Activated CD8-positive, alpha-beta T cell treated with anti-CD3 and anti-CD28 coated beads for 36 hours (primary cell): Measurements from ENCODE around the gene CLCN6. TPM values are rescaled to one million over a fixed set of nuclear protein-coding genes. Genes with fewer than 3 reads are reported as not detected.

ENCODE experiments used
- ATAC-seq: fragments of 200-7000 bp; cut with Tn5 transposase; one replicate; pipeline ENCODE4 v1.10.0; 2021; ENCODE audit warnings: mild to moderate bottlenecking, moderate library complexity
- CTCF ChIA-PET: fragments of 350-600 bp; sonication (Branson Sonifier 250); formaldehyde crosslinking; loops from one replicate; lab custom pipeline; 2021; ENCODE audit warnings: antibody characterized with exemption; lab: Charles Lee
- POLR2A ChIA-PET: fragments of 350-600 bp; sonication (Branson Sonifier 250); formaldehyde crosslinking; loops from one replicate; lab custom pipeline; 2021; ENCODE audit warnings: antibody characterized with exemption; lab: Charles Lee
- DNase-seq: peaks from one replicate; pipeline ENCODE4 v3.0.0-alpha.2; 2020
- H3K27ac Mint-ChIP-seq: one replicate; pipeline ENCODE4 v1.8.0; 2021; ENCODE audit warnings: mild to moderate bottlenecking, mixed read lengths
- H3K27me3 Mint-ChIP-seq: one replicate; pipeline ENCODE4 v1.8.0; 2021; ENCODE audit warnings: mixed read lengths
- H3K36me3 Mint-ChIP-seq: one replicate; pipeline ENCODE4 v1.8.0; 2021; ENCODE audit warnings: low read depth, mixed read lengths
- H3K4me1 Mint-ChIP-seq: one replicate; pipeline ENCODE4 v1.8.0; 2021; ENCODE audit warnings: low read depth, mixed read lengths
- H3K4me3 Mint-ChIP-seq: one replicate; pipeline ENCODE4 v1.8.0; 2021; ENCODE audit warnings: mild to moderate bottlenecking, moderate library complexity, mixed read lengths
- H3K9me3 Mint-ChIP-seq: one replicate; pipeline ENCODE4 v1.8.0; 2021; ENCODE audit warnings: mixed read lengths
- intact Hi-C: fragments of 100-400 bp; cut with micrococcal nuclease; formaldehyde crosslinking; loops from one replicate; pipeline ENCODE4 v1.10.0; 2022
- total RNA-seq, 2 experiments: library from RNA; stranded (reverse); gene quantifications; one replicate each; pipeline ENCODE4 v1.2.3, GENCODE V29; 2021
- TF ChIP-seq, protein P1 (sequence below): fragments of 200-600 bp; IDR thresholded peaks from one replicate; pipeline ENCODE4 v1.8.0; 2022; ENCODE audit warnings: antibody characterized with exemption, mild to moderate bottlenecking

The CLCN6 gene
- total RNA-seq, 2 experiments from 2014 or later, result 10.8 to 12.2 TPM

DNA sequence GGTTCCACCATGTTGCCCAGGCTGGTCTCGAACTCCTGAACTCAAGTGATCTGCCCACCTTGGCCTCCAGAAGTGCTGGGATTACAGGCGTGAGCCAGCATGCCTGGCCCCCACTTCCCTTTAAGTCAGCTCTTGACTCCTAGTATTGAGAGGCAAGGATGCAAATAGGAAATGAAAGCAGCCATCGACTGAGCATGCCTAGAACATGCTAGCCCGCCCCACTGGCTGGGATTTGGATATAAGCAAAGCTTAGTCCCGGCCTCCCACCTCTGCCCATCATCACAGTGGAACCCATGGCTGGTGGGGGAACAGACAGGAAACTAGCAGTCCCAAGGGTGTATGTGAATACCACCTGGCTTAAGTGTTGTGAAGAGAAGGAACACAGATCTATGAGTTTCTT is 33.5 kb upstream of the CLCN6 start:
- H3K27ac Mint-ChIP-seq, result no peak overlapping the region
- TF ChIP-seq, protein P1, sequence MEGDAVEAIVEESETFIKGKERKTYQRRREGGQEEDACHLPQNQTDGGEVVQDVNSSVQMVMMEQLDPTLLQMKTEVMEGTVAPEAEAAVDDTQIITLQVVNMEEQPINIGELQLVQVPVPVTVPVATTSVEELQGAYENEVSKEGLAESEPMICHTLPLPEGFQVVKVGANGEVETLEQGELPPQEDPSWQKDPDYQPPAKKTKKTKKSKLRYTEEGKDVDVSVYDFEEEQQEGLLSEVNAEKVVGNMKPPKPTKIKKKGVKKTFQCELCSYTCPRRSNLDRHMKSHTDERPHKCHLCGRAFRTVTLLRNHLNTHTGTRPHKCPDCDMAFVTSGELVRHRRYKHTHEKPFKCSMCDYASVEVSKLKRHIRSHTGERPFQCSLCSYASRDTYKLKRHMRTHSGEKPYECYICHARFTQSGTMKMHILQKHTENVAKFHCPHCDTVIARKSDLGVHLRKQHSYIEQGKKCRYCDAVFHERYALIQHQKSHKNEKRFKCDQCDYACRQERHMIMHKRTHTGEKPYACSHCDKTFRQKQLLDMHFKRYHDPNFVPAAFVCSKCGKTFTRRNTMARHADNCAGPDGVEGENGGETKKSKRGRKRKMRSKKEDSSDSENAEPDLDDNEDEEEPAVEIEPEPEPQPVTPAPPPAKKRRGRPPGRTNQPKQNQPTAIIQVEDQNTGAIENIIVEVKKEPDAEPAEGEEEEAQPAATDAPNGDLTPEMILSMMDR, result no peak
- no peaks in the 10 kb centered on the region for H3K27me3 Mint-ChIP-seq
- ATAC-seq (no peak), DNase-seq (no peak)
- intact Hi-C loops, result no loop called here
- H3K4me3 Mint-ChIP-seq, result no peak overlapping the region
- no peaks in the 10 kb centered on the region for H3K9me3 Mint-ChIP-seq
- H3K4me1 Mint-ChIP-seq, result no peaks in the 10 kb centered on the region
- ChIA-PET POLR2A (interaction anchor here (0.6 kb wide), 1 partner anchor 510 kb away, joined by 3 read pairs; the partner anchor contains the start of gene MTOR), CTCF (no interaction called here)
- H3K36me3 Mint-ChIP-seq, result no peaks in the 10 kb centered on the region

DNA sequence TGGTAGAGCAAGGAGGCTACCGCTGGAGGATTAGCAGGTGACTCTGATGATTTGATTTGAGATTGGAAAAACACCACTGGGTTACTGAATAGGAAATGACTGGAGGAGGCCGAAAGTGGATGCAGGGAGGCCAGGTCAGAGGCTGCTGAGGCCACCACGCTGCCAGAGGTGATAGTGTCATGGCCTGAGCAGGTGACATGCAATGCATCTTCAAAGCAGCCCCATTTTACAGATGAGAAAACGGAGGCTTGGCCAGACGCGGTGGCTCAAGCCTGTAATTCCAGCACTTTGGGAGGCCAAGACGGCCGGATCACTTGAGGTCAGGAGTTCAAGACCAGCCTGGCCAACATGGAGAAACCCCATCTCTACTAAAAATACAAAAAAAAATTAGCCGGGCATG is 31.2 kb upstream of the CLCN6 start:
- POLR2A ChIA-PET, result no interaction called here
- H3K36me3 Mint-ChIP-seq, result no peaks in the 10 kb centered on the region
- H3K4me3 Mint-ChIP-seq, result no peak overlapping the region
- TF ChIP-seq, protein P1, result no peak
- no peaks in the 10 kb centered on the region for H3K4me1 Mint-ChIP-seq
- CTCF ChIA-PET, result no interaction called here
- no peaks in the 10 kb centered on the region for H3K27me3 Mint-ChIP-seq
- intact Hi-C loops, result no loop called here
- no peak overlapping the region for H3K27ac Mint-ChIP-seq
- no peaks in the 10 kb centered on the region for H3K9me3 Mint-ChIP-seq
- ATAC-seq (no peak), DNase-seq (no peak)

DNA sequence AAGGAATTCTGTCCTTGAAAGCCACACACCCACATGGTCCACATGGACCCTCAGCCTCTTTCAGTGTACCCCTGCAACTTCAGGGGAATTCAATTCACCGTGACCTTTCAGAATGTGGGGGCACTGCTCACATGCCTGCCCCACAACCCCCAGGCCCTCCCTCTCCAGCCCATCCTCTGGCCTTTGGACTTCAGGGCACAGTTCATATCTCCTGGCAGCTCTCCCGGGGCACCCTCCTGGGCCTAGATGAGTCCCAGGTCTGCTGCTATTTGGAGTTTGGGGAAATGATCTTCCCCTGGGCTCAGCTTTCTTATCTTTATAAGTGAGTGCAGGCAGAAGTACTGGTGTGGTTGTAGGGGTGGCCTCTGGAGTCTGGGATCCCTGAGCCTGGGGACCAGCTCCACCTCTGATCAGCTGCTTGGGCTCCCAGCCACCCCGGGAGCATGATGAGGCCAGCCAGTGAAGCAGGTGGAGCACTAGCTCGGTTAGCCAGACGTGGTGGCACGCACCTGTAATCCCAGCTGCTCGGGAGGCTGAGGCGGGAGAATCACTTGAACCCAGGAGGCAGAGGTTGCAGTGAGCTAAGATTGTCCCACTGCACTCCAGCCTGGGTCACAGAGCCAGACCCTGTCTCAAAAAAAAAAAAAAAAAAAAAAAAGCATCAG is 28.2 kb upstream of the CLCN6 start:
- no peak overlapping the region for H3K4me3 Mint-ChIP-seq
- H3K27me3 Mint-ChIP-seq, result no peaks in the 10 kb centered on the region
- H3K4me1 Mint-ChIP-seq, result no peaks in the 10 kb centered on the region
- ChIA-PET CTCF (no interaction called here), POLR2A (interaction anchor here (0.8 kb wide), 2 partner anchors 104 to 130 kb away, joined by 3 read pairs; no protein-coding TSS in a partner anchor)
- DNase-seq (no peak), ATAC-seq (no peak)
- H3K27ac Mint-ChIP-seq, result no peak overlapping the region
- no peaks in the 10 kb centered on the region for H3K36me3 Mint-ChIP-seq
- H3K9me3 Mint-ChIP-seq, result no peaks in the 10 kb centered on the region
- intact Hi-C loops, result no loop called here
- TF ChIP-seq, protein P1, result no peak

DNA sequence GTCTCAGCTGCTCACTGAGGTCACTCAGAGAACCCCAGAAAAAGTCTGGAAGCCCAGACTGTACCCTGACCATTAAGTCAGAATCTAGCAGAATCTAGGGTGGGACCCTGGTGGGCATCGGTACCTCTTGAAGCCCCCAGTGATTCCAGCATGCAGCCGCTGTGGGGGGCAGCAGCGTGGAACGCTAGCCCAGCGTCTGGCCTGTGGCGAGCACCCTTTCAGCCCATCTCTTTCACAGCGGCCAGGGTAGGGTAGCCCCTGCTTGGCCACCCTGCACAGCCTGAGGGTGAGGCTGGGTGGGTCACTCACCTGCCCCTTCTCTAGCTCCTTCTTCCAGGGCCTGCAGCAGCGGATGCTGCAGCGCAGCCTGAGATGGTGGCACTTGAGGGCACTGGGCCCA is 27.7 kb upstream of the CLCN6 start:
- intact Hi-C loops, result no loop called here
- no peak for DNase-seq
- Mint-ChIP-seq H3K4me3 (no peak overlapping the region), H3K36me3 (no peaks in the 10 kb centered on the region), H3K27ac (no peak overlapping the region), H3K9me3 (no peaks in the 10 kb centered on the region), H3K4me1 (no peaks in the 10 kb centered on the region), H3K27me3 (no peaks in the 10 kb centered on the region)
- POLR2A ChIA-PET, result interaction anchor here (0.8 kb wide), 2 partner anchors 103 to 130 kb away, joined by 3 read pairs; no protein-coding TSS in a partner anchor
- CTCF ChIA-PET, result no interaction called here
- TF ChIP-seq, protein P1, result no peak
- no peak for ATAC-seq

DNA sequence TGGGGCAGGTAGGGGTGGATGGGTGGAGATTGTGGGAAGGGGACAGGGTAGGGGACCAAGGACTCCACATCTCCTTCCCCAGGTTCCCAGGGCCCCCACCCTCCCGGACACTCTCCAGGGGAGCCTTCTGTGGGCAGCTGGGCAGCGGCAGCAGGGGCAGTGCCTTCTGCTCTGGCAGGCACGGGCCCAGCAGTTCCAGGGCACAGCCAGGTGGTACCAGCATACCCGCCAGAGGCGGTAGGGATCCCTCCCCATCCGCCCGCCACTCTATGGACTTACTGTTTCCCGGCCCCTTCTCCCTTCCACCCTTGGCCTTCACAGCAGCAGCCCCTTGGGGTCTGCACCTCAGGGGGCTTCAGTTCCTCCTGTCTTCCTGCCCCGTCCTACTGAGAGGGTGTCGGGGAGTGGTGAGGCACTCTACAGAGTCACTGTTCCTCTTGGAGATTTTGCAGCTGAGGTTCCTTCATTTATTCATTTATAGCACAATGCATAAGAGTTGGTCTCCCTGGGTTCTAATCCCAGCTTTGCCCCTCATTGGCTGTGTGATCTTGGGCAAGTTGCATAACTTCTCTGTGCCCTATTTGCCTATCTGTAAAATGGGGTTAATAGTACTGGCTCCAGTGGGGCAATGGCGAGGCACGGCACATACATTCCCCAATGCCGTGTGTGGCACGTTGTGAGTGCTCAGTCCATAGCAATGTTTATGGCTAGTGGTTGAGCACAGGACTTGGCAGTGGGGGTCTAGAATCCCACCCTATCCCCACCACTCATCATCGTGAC is 27.0 kb upstream of the CLCN6 start:
- Mint-ChIP-seq H3K36me3 (no peaks in the 10 kb centered on the region), H3K9me3 (no peaks in the 10 kb centered on the region), H3K27ac (no peak overlapping the region), H3K4me3 (no peak overlapping the region), H3K4me1 (no peaks in the 10 kb centered on the region), H3K27me3 (no peaks in the 10 kb centered on the region)
- ChIA-PET POLR2A (no interaction called here), CTCF (no interaction called here)
- ATAC-seq, result no peak
- TF ChIP-seq, protein P1, result no peak
- intact Hi-C loops, result no loop called here
- no peak for DNase-seq
